NCI-H446 treated with DMSO at 0.1 percent for 48 hours (cell line): Measurements from ENCODE around the gene PIK3C2G.
A peak's percentile ranks its signal among the peaks of the same experiment; 100 is the strongest.
"Not testable (repeated sequence)": the region's sequence is repeated elsewhere in the genome, so short reads cannot be mapped to it uniquely, and the experiment has no call there.

Source experiments
- DNase-seq: peaks from one replicate; lab custom pipeline; 2025; lab: John Stamatoyannopoulos, UW

PIK3C2G gene, protein sequence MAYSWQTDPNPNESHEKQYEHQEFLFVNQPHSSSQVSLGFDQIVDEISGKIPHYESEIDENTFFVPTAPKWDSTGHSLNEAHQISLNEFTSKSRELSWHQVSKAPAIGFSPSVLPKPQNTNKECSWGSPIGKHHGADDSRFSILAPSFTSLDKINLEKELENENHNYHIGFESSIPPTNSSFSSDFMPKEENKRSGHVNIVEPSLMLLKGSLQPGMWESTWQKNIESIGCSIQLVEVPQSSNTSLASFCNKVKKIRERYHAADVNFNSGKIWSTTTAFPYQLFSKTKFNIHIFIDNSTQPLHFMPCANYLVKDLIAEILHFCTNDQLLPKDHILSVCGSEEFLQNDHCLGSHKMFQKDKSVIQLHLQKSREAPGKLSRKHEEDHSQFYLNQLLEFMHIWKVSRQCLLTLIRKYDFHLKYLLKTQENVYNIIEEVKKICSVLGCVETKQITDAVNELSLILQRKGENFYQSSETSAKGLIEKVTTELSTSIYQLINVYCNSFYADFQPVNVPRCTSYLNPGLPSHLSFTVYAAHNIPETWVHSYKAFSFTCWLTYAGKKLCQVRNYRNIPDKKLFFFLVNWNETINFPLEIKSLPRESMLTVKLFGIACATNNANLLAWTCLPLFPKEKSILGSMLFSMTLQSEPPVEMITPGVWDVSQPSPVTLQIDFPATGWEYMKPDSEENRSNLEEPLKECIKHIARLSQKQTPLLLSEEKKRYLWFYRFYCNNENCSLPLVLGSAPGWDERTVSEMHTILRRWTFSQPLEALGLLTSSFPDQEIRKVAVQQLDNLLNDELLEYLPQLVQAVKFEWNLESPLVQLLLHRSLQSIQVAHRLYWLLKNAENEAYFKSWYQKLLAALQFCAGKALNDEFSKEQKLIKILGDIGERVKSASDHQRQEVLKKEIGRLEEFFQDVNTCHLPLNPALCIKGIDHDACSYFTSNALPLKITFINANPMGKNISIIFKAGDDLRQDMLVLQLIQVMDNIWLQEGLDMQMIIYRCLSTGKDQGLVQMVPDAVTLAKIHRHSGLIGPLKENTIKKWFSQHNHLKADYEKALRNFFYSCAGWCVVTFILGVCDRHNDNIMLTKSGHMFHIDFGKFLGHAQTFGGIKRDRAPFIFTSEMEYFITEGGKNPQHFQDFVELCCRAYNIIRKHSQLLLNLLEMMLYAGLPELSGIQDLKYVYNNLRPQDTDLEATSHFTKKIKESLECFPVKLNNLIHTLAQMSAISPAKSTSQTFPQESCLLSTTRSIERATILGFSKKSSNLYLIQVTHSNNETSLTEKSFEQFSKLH (N-terminal part only)

DNA sequence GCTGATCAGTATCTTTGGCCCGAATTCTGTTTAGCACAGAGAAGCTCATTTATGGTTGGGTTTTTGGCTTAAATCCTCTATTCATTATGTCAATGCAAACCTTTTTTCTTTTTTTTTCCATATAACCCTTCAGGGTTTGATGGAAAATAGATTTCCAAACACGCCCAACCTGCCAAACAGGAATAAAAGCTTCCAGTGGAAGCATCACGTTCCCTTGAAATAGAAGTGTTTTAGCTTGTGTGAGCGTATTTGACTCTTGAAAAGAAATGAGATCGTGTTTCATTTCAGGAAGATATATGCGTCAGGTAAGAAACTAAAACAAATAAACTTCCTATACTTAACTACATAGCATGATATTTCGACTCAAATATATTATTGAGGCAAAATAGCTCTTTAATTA lies at the start of gene PIK3C2G:
Gene PIK3C2G, plus strand, starts transcription at position 246 of the 400 bp plus-strand sequence. CDS start 20,564 bp downstream, outside the sequence.
- DNase-seq = no peak

DNA sequence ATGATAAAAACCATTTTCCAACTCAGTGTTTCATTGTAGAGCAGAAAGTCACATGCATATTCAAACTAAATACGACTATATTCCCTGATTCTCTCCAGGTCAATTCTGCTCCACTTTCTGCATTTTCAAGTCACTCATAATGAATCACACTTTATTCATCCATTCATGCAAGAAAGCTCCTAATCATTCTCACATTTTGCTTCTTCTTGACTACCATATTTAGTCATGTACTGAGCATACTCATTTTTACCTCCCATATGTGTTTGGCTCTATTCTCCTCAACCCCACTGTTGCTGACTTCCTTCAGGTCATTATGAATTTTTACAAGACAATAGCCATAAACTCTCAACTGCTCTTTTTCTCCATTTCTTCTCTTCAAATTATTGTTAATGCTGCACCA lies 43.4 kb upstream of the PIK3C2G start:
- DNase-seq = no peak

DNA sequence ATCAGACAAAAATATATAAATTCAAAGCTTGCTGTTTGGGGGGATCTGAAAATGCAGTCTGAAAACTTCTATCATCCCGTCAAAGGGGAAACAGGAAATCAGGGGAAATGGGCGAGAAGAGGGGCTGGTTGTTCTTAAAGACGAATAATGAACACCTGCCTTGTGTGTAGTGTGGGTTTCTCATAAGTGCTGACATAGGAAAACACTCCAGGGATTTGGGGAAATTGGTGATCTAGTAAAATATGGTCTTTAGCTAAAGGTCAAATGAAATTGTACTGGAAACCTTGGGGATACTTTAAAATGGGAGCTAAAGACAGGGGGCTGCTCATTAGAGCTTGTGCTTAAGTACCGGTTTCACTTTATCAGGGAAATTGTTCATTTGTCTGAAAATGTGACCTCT lies 39.6 kb upstream of the PIK3C2G start:
- no peak for DNase-seq

DNA sequence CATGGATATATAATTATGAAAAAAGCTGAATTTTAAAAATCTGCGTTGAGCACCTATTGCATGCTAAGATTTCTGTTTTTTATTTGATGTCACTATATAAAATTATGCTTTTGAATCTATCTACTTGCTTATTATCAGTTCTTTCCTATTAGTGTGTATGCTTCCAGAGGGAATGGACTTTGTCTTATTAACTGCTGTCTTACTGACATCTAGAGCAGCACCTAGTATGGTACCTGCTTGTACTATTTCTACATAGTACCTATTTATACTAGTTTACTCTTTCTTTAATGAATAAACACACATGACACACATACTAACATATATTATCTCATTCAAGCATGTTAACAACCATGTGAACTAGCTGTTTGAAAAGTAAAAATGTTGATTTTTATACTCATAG lies 38.6 kb upstream of the PIK3C2G start:
- DNase-seq = no peak

DNA sequence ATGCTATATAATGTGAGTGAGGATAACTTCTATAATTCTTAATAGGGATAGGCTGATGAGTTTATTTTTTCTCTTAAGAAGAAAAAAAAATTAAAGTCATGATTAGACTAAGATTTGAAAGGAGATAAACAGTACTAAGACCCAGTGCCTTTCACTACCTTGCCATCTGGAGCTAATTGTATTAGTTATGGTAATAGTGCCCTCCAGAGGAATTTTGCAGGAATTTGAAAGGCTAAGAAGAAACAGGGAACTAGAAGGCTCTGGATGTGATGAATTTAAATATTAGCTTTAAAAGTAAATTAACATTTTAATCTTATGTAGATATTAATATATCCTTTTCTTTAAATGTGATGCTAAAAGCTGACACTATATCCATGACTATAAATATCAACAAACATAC lies 36.6 kb upstream of the PIK3C2G start:
- peak; percentile 23 for DNase-seq

DNA sequence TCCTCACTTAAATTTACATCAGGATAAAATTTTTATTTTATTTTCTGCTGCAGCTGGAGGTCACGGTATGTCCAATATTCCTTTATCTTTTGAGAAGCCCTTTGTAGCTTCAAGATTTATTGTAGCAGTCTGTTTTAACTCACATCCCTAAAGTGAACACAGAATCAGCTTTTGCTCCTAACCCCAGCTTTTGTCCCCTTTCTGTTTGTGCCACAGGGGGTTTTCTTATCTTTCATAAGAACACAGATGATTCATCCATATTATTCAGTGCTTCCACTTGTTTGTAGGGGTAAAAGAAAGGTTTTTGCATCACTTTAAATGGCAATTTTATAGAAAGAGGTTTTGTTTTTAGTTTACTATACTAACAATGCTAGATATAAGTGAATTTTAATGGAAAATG lies 21.8 kb upstream of the PIK3C2G start:
- no peak for DNase-seq

DNA sequence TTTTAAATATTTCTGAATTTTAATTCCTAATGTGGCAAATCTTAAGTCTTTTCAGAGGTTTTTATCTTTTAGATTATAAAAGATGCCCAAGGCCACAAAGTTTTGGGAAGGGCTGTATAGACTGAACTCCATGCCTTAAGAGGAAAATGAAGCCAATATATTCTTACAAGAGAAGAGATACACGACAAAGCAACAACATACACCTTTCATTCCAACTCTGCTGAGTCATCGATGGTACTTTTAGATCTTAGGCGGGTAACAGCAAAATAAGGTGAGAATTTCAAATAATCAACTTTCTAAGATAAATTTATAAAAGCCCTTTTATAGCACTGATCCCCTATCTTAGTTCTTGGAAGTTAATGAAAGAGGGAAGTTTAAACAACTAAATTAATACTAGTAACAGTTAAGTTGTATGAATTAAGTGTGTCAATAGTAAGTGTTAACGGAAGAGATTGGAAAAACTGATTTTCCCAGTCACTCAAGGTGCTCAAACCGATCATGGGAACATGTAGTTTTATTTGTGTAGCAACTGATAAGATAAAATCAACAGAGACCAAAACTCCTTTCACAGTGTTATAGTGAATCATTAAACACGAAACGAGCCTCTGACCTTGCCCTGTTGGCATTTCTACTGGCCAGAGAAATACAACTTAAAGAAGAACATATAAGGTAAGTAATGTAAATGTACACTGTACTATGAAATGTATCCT lies 18.8 kb upstream of the PIK3C2G start:
- DNase-seq = no peak

DNA sequence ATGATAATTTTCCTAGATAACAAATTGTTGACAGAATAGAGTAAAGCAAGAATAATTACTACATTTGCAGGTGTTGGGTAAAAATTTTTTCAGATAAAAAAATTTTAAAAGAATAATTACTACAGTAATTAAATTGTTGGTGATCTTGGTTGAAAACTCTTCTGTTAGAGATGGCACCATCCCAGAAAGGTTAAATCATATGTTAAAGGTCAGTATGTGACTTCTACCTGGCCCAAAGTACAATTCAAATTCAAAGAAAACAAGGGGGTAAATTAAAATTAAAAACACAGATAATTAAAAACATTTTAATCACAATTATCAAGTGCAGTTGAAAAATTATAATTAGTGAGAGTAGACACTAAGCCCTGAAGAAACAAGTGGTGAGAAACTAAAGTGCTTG lies 18.1 kb upstream of the PIK3C2G start:
- DNase-seq = no peak

DNA sequence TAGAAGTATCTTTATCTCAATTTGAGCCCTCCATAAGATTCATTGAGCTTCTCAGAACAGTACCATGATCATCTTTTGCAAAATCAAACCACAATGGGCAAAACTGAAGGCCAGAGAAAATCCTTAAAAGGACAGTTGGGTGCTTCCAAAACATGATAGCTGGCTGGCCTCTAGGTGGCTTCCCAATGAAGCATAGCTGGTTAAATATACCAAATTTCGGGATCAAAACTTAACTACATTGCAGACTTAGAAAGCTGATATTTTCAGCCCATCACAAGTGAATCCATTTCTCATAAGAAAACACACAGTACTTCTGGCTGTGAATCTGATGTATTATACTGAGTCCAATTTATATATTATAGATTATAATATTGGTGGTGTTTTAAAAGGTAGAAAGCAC lies 15.3 kb upstream of the PIK3C2G start:
- no peak for DNase-seq

DNA sequence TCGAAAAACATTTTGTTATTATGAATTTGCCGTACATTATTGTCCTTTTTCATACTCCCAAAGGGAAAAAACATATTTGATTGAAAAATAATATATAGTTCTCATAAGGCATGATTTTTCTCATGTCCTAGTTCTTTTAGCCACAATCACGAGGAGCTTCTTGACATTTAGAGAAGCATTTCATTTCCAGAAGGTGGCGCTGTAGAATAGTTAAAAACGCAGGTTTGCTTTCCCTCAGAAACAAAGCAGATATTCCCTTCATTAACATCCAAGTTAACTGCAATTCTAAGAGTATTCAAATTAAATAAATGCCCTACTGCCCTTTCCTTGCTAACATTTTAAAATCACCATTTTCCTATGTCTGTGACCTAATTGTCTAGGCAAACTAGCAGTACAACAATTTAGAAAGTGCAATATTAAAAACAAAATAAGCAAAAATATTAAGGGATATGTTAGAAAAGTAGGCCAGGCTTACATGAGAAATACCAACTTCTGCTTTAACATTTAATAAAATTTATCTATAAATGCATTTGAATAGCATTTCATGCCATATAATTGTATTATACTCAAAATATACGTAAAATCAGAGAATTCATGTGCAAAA lies 10.9 kb upstream of the PIK3C2G start:
- DNase-seq = peak; percentile 66

DNA sequence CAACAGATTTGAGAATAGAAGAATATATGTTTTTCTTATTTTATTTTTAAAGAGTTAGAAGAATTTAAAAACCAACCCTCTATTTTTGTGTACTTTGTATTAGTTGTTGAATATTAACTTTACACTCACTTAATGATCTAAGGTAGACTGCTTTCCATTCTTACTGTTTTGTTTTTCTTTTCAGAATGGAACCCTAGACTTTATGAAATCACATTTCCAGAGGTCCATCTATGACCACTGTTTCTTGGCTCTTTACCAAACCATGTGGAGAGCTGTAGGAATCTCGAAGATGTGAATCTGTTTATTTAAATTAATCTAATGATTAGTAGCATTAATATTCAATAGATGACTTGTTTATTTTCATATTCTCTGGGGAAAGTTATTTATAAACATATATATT lies 7.2 kb upstream of the PIK3C2G start:
- no peak for DNase-seq

DNA sequence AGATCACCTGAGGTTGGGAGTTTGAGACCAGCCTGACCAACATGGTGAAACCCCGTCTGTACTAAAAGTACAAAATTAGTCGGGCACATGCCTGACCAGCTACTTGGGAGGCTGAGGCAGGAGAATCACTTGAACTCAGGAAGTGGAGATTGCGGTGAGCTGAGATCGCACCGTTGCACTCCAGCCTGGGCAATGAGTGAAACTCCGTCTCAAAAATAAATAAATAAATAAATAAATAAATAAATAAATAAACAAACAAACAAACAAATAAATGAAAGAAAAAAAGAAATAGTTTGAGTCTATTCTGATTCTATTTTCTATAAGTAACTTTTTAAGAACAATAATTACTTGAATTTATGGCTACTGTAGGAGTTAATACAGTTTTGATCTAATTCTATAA lies 6.3 kb upstream of the PIK3C2G start:
- not testable (repeated sequence) for DNase-seq

DNA sequence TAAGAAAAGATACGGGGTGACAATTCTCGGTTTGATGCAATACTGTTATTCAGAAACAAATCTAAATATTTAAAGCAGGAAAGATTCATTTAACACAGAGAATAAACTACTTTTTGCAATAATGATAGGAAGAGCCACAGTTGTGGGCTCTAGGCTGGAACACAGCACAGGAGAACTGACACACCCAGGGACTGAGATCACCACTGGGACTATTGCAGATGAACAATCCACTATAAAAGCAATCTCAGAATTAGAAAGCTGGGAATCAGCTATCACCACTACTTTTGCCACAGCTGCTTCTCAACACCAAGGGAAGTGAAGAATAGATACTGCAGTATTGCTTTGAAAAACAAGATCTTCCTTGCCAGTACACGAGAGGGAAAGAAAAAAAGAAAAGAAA lies 4.1 kb upstream of the PIK3C2G start:
- no peak for DNase-seq

DNA sequence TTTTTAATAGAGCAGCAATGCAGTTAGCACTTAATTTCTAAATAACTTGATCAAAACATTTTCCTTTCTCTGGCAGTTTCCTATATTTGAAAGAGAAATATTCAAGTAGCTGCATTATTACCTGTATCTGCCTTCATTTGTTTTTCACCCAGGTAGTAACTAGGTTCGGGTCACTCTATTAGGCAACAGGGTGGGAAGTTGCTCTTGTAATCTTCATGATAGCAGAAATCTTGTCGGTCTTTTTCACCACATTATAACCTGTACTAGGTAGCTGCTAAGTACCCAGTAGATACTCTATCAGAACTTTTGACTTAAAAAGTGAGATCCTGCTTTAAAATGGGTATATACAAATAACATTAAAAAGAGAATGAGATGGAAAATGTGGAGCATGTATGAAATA lies 2.4 kb upstream of the PIK3C2G start:
- DNase-seq = no peak

DNA sequence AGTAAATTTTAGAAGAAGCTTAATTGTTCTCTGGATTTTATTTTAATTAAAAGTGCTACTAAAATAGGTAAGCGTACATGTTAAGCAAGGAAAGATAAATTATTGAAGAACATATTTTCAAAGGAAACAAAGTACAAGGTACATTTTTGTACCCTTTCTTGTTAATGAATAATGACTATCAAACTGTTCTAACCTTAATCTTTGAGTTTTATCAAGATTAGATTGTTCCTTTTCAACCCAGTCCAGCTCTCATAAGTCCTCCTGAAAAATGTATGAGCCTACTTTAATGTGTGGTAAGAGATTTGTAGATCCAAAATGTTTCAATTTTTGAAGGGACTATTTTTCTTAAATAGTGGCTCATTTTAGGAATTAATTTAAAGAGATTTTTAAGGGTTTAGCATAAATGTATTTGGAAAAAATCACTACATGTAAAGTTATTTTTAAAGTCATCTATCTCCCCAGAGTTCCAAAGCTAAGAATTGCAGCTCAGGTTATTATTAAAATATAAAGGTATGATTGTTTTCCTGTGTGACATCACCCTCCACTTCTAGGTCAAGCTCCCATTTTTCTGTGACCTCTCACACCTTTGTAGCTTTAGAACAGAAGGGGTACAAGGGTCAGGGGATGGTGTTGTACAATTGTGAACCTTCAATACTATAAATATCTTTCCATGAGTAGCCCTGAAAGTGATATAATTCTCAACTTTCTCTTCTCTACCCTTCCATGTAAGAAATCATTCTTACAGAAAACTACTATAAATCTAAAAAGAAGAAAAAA lies 1.2 kb upstream of the PIK3C2G start:
- no peak for DNase-seq

DNA sequence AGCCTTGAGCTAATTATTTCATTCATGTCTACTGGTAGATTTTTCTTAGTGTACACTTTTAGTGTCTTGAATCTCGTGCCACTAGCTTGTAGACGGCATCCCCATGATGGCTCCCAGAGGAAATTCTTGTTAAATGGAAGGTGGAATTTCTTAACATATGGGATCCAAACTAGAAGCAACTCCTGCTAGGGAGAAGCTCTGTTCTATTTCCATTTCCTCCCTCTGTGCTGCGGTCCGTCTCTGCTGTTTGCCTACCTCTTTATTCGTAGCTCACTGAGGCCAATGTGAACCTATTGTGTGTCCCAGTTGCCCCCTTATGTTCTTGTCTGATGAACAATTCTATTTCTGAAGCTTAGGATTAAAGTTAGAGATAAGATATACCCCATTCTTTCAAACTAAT lies 588 bp downstream of the PIK3C2G start:
- DNase-seq = no peak

DNA sequence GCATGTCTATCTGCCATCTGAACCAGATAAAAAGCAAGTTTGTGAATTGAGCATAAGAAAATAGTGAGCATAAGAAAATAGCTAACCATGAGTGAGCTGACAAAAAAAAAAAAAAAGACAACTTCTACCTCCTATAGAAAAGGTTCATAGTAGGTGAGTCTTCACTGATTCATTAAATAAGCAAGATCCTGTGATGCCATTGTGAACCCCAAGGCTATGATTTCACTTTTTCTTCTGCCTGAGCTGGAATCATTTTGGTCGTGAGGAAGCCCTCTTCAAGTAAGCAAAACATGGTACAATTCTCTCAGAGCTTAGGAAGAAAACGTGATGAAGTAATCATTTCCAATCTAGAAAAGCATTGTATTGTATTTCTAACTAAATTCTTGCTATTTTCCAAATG lies 1.2 kb downstream of the PIK3C2G start:
- DNase-seq = no peak

DNA sequence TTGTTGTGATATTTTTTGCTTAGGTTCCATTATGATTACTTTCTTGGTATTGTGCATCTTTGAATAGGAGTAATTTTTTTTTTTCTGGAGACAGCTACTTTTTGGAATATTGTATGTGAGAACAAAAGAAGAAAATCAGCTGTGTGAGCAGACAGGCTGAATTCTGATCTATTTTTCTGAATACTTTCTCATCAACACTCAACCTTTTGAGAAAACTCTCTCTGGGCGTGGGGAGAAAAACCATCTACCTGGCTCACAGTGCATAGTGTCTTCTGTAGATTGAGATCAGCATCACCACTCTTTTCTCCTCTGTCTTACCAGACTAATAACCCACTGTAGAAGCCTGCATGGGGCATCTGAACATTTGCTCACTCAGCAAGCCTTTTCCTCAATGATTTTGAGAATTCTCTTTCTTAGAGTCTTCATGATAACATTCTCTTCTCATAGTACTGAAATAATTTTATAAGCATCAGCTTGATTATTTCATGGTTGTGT lies 3.3 kb downstream of the PIK3C2G start:
- no peak for DNase-seq

DNA sequence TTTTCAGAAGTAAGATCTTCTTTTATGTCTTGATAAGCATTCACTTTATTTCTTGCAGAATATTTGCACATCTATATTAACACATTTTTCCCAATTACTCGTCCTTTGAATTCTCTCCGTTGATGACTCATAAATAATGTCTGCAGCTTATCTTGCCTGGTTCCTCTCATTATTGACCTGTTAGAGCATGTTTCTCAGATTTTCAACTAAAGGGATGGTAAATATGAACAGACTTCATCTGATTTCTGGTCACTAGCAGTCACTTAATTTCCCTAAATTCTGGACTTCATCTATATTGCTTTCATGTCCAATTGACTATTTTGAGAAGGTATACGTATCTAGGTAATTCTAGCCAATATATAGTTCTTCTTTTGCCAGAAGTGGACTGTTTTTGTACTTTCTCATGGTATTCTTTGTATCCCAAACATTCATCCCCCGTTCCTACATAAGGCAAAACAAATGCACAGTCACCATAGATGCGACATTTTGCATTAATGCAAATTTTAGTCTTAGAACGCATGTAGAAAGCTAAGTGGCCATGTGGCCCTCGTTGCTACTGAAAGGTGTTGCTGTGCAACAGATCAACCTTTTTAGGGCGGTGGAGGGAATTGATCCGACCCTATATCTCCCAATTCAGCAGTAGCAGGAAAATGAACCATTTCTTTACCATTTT lies 6.2 kb downstream of the PIK3C2G start:
- DNase-seq = no peak

DNA sequence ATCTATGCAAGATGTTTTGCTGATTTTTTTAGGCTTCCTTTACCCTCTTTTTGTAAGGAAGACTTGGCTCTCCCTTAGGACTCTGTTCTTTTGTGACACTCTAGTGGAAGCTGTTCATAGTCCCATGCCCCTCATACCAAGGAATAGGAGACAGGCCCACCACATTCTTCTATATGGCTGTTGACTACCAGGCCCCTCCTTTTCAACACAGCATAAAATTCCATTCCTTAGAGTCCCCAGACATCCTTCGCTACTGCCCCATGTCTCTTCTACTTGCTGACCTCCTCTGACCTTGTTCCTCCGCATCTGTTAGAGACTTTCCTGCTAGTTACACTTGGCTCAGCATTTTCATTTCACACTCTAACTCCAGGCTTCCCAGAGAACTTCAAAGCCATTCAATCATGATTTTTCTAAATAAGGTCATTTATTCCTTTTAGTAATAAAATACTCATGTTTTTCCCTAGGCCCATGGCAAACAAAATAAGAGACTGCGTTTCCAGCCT lies 9.7 kb downstream of the PIK3C2G start:
- no peak for DNase-seq
